ENCODE measurements around the gene SAMM50. TPM values are rescaled to one million over a fixed set of nuclear protein-coding genes. Genes with fewer than 3 reads are reported as not detected.

SAMM50 gene
- total RNA-seq, 1 donor from 2014 or later: 45.5 TPM

- H3F3A ChIP-seq (ENCODE audit: low read depth): no peaks in the 10 kb centered on the region
- no peaks in the 10 kb centered on the region for H3K79me2 ChIP-seq (ENCODE audit: low read depth)
- H4K20me1 ChIP-seq (ENCODE audit: low read depth): peaks cover 3% of the 10 kb centered on the region
- no peaks in the 10 kb centered on the region for H3K9me3 ChIP-seq (ENCODE audit: low read depth)
- Mint-ChIP-seq H3K36me3 (peaks cover 22% of the 10 kb centered on the region), H3K4me3 (no peak overlapping the region), H3K4me1 (no peaks in the 10 kb centered on the region), H3K27ac (no peak overlapping the region), H3K9me3 (no peaks in the 10 kb centered on the region), H3K27me3 (ENCODE audit: insufficient read depth, low read depth) (peaks cover 2% of the 10 kb centered on the region)
- H2AFZ ChIP-seq (replicated peaks): no peak overlapping the region
- no peak overlapping the region for H3K4me3 ChIP-seq
- H3K9ac ChIP-seq: no peak overlapping the region
- H3K4me2 ChIP-seq: no peak overlapping the region
- H3K27ac ChIP-seq: no peak overlapping the region
- DNase-seq (ENCODE audit: low spot score): no peak
- H3K36me3 ChIP-seq: no peaks in the 10 kb centered on the region
- no peaks in the 10 kb centered on the region for H3K27me3 ChIP-seq
- no peak for TF ChIP-seq CTCF (IDR thresholded peaks at IDR 0.05)
- no peak for TF ChIP-seq EZH2 (IDR thresholded peaks at IDR 0.05)
- TF ChIP-seq EZH2phosphoT487 (IDR thresholded peaks at IDR 0.05): no peak
- H3K4me1 ChIP-seq: no peaks in the 10 kb centered on the region
These were observed 15.9 kb downstream of the SAMM50 start for GRCh38 chr22:43971112-43971511.

- Mint-ChIP-seq H3K27ac (no peak overlapping the region), H3K4me1 (no peaks in the 10 kb centered on the region), H3K27me3 (ENCODE audit: insufficient read depth, low read depth) (peaks cover 2% of the 10 kb centered on the region), H3K36me3 (peaks cover 19% of the 10 kb centered on the region), H3K9me3 (no peaks in the 10 kb centered on the region), H3K4me3 (no peak overlapping the region)
- Histone ChIP-seq H3K36me3 (no peaks in the 10 kb centered on the region), H3K4me2 (no peak overlapping the region), H3K79me2 (ENCODE audit: low read depth) (no peaks in the 10 kb centered on the region), H3K9ac (no peak overlapping the region), H3K4me3 (no peak overlapping the region), H4K20me1 (ENCODE audit: low read depth) (peaks cover 3% of the 10 kb centered on the region), H3F3A (ENCODE audit: low read depth) (no peaks in the 10 kb centered on the region), H3K9me3 (ENCODE audit: low read depth) (no peaks in the 10 kb centered on the region), H2AFZ (replicated peaks) (no peak overlapping the region), H3K27ac (no peak overlapping the region), H3K27me3 (no peaks in the 10 kb centered on the region), H3K4me1 (no peaks in the 10 kb centered on the region)
- DNase-seq (ENCODE audit: low spot score): no peak
- TF ChIP-seq CTCF (IDR thresholded peaks at IDR 0.05) (no peak), EZH2 (IDR thresholded peaks at IDR 0.05) (no peak), EZH2phosphoT487 (IDR thresholded peaks at IDR 0.05) (no peak)
These were observed 17.8 kb downstream of the SAMM50 start for GRCh38 chr22:43972931-43973462.

GRCh38 chr22:43974028-43974545 lies 18.8 kb downstream of the SAMM50 start:
- no peaks in the 10 kb centered on the region for H3K4me1 Mint-ChIP-seq
- H3K9ac ChIP-seq: no peak overlapping the region
- TF ChIP-seq EZH2 (IDR thresholded peaks at IDR 0.05) (no peak), EZH2phosphoT487 (IDR thresholded peaks at IDR 0.05) (no peak), CTCF (IDR thresholded peaks at IDR 0.05) (no peak)
- no peaks in the 10 kb centered on the region for H3F3A ChIP-seq (ENCODE audit: low read depth)
- no peak overlapping the region for H2AFZ ChIP-seq (replicated peaks)
- no peak overlapping the region for H3K4me3 ChIP-seq
- H3K9me3 ChIP-seq (ENCODE audit: low read depth): no peaks in the 10 kb centered on the region
- no peak overlapping the region for H3K27ac ChIP-seq
- H3K27ac Mint-ChIP-seq: no peak overlapping the region
- H3K27me3 Mint-ChIP-seq (ENCODE audit: insufficient read depth, low read depth): peaks cover 2% of the 10 kb centered on the region
- no peaks in the 10 kb centered on the region for H3K4me1 ChIP-seq
- no peaks in the 10 kb centered on the region for H3K27me3 ChIP-seq
- no peak for DNase-seq (ENCODE audit: low spot score)
- H3K36me3 ChIP-seq: no peaks in the 10 kb centered on the region
- H4K20me1 ChIP-seq (ENCODE audit: low read depth): peaks cover 3% of the 10 kb centered on the region
- H3K36me3 Mint-ChIP-seq: peaks cover 17% of the 10 kb centered on the region
- no peaks in the 10 kb centered on the region for H3K79me2 ChIP-seq (ENCODE audit: low read depth)
- no peak overlapping the region for H3K4me3 Mint-ChIP-seq
- no peak overlapping the region for H3K4me2 ChIP-seq
- no peaks in the 10 kb centered on the region for H3K9me3 Mint-ChIP-seq
